Measurements from ENCODE around the gene TULP1.

The TULP1 gene

GRCh38 chr6:35512740-35513139, at the start of gene TULP1:
TSS of gene TULP1 (minus strand) at chr6:35512896. CDS start at chr6:35512858, 38 bp downstream.
- Histone ChIP-seq H3K9ac (ENCODE audit: low read length) (no peak within 1 kb of the TSS), H3K4me1 (ENCODE audit: control insufficient read depth, insufficient read depth, low read length) (no peaks in the 10 kb centered on the region), H3K4me3 (ENCODE audit: low read length) (no peak within 1 kb of the TSS), H3K27me3 (ENCODE audit: control insufficient read depth, insufficient read depth, low read length) (peaks cover 3% of the 10 kb centered on the region), H3K36me3 (ENCODE audit: control insufficient read depth, insufficient read depth, low read length) (no peaks in the 10 kb centered on the region), H3K27ac (ENCODE audit: low read depth, low read length) (no peak within 1 kb of the TSS)

DNA sequence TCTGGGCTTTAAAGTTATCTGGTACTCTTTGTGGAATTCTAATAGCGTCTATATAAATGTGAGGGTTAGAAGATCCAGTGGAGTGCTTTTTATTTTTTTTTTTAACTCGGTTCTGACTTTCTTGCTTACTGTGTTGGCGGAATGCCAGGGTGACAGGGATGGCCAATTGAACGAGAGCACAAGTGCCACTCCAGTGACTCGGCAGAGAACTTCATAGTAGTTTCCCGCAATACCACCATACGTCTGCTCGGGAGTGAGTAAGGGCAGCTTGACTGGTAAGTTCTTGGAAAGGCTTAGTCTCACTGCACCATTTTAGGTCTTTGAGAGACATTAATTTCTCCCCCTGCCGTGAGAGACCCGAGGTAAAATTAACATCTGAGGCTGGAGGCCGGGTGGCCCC, 49.4 kb upstream of the TULP1 start:
- no peaks in the 10 kb centered on the region for H3K27me3 ChIP-seq (ENCODE audit: control insufficient read depth, insufficient read depth, low read length)
- no peaks in the 10 kb centered on the region for H3K36me3 ChIP-seq (ENCODE audit: control insufficient read depth, insufficient read depth, low read length)
- no peak overlapping the region for H3K27ac ChIP-seq (ENCODE audit: low read depth, low read length)
- no peak overlapping the region for H3K9ac ChIP-seq (ENCODE audit: low read length)
- H3K4me3 ChIP-seq (ENCODE audit: low read length), result no peak overlapping the region
- H3K4me1 ChIP-seq (ENCODE audit: control insufficient read depth, insufficient read depth, low read length), result no peaks in the 10 kb centered on the region

DNA sequence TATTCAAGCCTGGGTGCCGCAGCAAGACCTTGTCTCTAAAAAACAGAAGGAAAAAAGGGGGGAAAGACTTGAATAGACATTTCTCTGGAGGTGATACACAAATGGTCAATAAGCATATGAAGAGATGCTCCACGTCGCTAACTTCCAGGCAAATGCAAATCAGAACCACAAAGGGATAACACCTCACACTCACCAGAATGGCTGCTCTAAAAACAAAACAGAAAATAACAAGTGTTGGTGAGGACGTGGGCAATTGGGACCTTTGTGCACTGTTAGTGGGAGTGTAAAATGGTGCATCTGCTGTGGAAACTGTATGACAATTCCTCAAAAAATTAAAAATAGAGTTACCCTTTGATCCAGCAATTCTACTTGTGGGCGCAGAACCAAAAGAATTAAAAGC, 48.4 kb upstream of the TULP1 start:
- H3K9ac ChIP-seq (ENCODE audit: low read length), result no peak overlapping the region
- no peak overlapping the region for H3K27ac ChIP-seq (ENCODE audit: low read depth, low read length)
- no peaks in the 10 kb centered on the region for H3K4me1 ChIP-seq (ENCODE audit: control insufficient read depth, insufficient read depth, low read length)
- no peaks in the 10 kb centered on the region for H3K27me3 ChIP-seq (ENCODE audit: control insufficient read depth, insufficient read depth, low read length)
- no peaks in the 10 kb centered on the region for H3K36me3 ChIP-seq (ENCODE audit: control insufficient read depth, insufficient read depth, low read length)
- H3K4me3 ChIP-seq (ENCODE audit: low read length), result no peak overlapping the region

- H3K9ac ChIP-seq (ENCODE audit: low read length), result no peak overlapping the region
- H3K36me3 ChIP-seq (ENCODE audit: control insufficient read depth, insufficient read depth, low read length), result no peaks in the 10 kb centered on the region
- no peaks in the 10 kb centered on the region for H3K4me1 ChIP-seq (ENCODE audit: control insufficient read depth, insufficient read depth, low read length)
- no peaks in the 10 kb centered on the region for H3K27me3 ChIP-seq (ENCODE audit: control insufficient read depth, insufficient read depth, low read length)
- no peak overlapping the region for H3K27ac ChIP-seq (ENCODE audit: low read depth, low read length)
- no peak overlapping the region for H3K4me3 ChIP-seq (ENCODE audit: low read length)
Measured at GRCh38 chr6:35558571-35558970, 45.9 kb upstream of the TULP1 start.

DNA sequence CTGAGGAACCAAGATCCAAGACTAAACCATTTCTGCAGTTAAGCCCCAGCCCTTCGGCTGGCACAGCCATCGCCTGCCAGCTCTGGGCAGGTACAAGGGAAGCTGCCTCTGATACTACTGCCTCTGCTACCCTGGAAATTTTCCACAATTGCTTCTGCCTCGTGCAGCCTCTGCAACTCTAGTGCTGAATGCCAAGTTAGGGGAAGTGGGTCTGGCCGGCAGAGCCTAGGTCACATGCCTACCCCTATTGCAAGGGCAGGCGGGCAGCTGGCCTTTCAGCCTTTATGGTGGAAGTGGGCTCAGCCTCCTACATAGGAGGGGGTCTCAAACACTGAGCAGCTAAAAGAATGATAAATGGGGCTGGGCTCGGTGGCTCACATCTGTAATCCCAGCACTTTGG, 44.5 kb upstream of the TULP1 start:
- Histone ChIP-seq H3K27me3 (ENCODE audit: control insufficient read depth, insufficient read depth, low read length) (no peaks in the 10 kb centered on the region), H3K27ac (ENCODE audit: low read depth, low read length) (no peak overlapping the region), H3K4me1 (ENCODE audit: control insufficient read depth, insufficient read depth, low read length) (no peaks in the 10 kb centered on the region), H3K9ac (ENCODE audit: low read length) (no peak overlapping the region), H3K4me3 (ENCODE audit: low read length) (no peak overlapping the region), H3K36me3 (ENCODE audit: control insufficient read depth, insufficient read depth, low read length) (no peaks in the 10 kb centered on the region)

- Histone ChIP-seq H3K9ac (ENCODE audit: low read length) (no peak overlapping the region), H3K4me1 (ENCODE audit: control insufficient read depth, insufficient read depth, low read length) (no peaks in the 10 kb centered on the region), H3K27ac (ENCODE audit: low read depth, low read length) (no peak overlapping the region), H3K27me3 (ENCODE audit: control insufficient read depth, insufficient read depth, low read length) (no peaks in the 10 kb centered on the region), H3K36me3 (ENCODE audit: control insufficient read depth, insufficient read depth, low read length) (no peaks in the 10 kb centered on the region), H3K4me3 (ENCODE audit: low read length) (no peak overlapping the region)
Measured at GRCh38 chr6:35554811-35555210, 42.1 kb upstream of the TULP1 start.

DNA sequence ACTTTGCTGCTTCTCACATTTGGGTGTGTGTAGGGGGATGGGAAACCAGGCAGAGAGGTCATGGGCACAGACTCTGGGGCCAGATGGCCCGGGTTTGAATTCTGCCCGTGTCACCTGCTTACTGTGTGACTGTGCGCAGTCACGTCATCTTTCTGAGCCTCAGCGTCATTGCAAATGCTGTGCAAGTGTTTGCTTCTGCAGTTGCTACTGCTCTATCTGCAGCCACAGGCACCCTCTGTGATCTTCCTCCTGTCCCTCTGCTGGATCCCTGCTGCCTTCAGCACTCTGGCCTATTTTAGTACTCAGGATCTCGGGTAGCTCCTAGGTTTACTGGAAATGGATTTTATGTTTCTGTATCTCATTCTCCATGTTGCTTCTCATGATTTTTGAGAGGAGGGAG, 40.6 kb upstream of the TULP1 start:
- Histone ChIP-seq H3K4me3 (ENCODE audit: low read length) (no peak overlapping the region), H3K36me3 (ENCODE audit: control insufficient read depth, insufficient read depth, low read length) (no peaks in the 10 kb centered on the region), H3K27ac (ENCODE audit: low read depth, low read length) (no peak overlapping the region), H3K4me1 (ENCODE audit: control insufficient read depth, insufficient read depth, low read length) (no peaks in the 10 kb centered on the region), H3K9ac (ENCODE audit: low read length) (no peak overlapping the region), H3K27me3 (ENCODE audit: control insufficient read depth, insufficient read depth, low read length) (no peaks in the 10 kb centered on the region)

- H3K4me3 ChIP-seq (ENCODE audit: low read length), result no peak overlapping the region
- H3K27ac ChIP-seq (ENCODE audit: low read depth, low read length), result no peak overlapping the region
- H3K27me3 ChIP-seq (ENCODE audit: control insufficient read depth, insufficient read depth, low read length), result no peaks in the 10 kb centered on the region
- H3K9ac ChIP-seq (ENCODE audit: low read length), result no peak overlapping the region
- H3K36me3 ChIP-seq (ENCODE audit: control insufficient read depth, insufficient read depth, low read length), result no peaks in the 10 kb centered on the region
- H3K4me1 ChIP-seq (ENCODE audit: control insufficient read depth, insufficient read depth, low read length), result no peaks in the 10 kb centered on the region
Measured at GRCh38 chr6:35552285-35552917, 39.7 kb upstream of the TULP1 start.

DNA sequence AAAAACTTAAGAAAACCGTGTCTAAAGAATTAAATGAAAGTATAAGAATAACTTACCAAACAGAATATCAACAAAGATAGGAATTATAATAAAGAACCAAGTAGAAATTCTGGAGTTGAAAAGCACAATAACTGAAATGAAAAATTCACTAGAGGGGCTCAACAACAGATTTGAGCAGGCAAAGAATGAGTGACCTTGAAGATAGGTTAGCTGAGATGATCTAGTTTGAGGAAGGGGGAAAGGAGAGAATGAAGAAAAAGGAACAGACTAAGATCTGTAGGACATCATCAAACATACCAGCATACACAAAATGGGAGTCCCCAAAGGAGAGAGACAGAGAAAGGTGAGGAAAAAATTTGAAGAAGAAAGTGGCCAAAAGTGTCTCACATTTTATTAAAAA, 37.7 kb upstream of the TULP1 start:
- Histone ChIP-seq H3K27me3 (ENCODE audit: control insufficient read depth, insufficient read depth, low read length) (no peaks in the 10 kb centered on the region), H3K4me1 (ENCODE audit: control insufficient read depth, insufficient read depth, low read length) (no peaks in the 10 kb centered on the region), H3K36me3 (ENCODE audit: control insufficient read depth, insufficient read depth, low read length) (no peaks in the 10 kb centered on the region), H3K9ac (ENCODE audit: low read length) (no peak overlapping the region), H3K4me3 (ENCODE audit: low read length) (no peak overlapping the region), H3K27ac (ENCODE audit: low read depth, low read length) (no peak overlapping the region)

GRCh38 chr6:35547676-35548075, 35.0 kb upstream of the TULP1 start:
- Histone ChIP-seq H3K27ac (ENCODE audit: low read depth, low read length) (no peak overlapping the region), H3K4me3 (ENCODE audit: low read length) (no peak overlapping the region), H3K9ac (ENCODE audit: low read length) (no peak overlapping the region), H3K4me1 (ENCODE audit: control insufficient read depth, insufficient read depth, low read length) (no peaks in the 10 kb centered on the region), H3K27me3 (ENCODE audit: control insufficient read depth, insufficient read depth, low read length) (no peaks in the 10 kb centered on the region), H3K36me3 (ENCODE audit: control insufficient read depth, insufficient read depth, low read length) (no peaks in the 10 kb centered on the region)

DNA sequence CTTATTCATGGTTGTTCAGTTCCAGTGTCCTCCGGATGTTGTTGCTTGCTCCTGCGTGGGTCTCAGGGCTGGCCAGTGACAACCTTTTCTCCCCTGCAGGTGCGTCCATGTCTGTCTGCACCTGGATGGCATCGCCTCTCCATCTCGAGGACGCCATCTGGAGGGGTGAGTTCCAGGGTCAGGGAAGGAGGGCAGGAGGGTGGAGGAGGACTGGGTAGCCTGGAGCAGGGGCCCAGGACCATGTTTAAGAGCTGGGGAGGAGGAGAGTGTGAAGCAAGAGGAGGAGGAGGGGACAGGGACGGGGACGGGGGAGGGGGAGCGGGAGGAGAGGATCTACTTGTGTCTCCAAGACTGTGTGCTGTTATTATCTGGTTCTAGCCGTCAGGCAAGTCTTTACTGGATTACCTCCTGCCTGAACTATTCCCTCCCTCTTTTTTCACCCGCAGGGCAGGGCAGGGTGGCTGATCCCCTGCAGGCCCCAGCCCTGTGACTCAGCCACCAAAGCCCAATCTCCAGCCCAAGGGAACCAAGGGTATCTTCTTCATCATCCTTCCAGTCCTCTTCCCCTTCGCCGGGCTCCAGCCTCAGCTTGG, 32.2 kb upstream of the TULP1 start:
- Histone ChIP-seq H3K27ac (ENCODE audit: low read depth, low read length) (no peak overlapping the region), H3K4me3 (ENCODE audit: low read length) (no peak overlapping the region), H3K4me1 (ENCODE audit: control insufficient read depth, insufficient read depth, low read length) (no peaks in the 10 kb centered on the region), H3K36me3 (ENCODE audit: control insufficient read depth, insufficient read depth, low read length) (no peaks in the 10 kb centered on the region), H3K9ac (ENCODE audit: low read length) (no peak overlapping the region), H3K27me3 (ENCODE audit: control insufficient read depth, insufficient read depth, low read length) (no peaks in the 10 kb centered on the region)

- no peaks in the 10 kb centered on the region for H3K36me3 ChIP-seq (ENCODE audit: control insufficient read depth, insufficient read depth, low read length)
- H3K9ac ChIP-seq (ENCODE audit: low read length), result no peak overlapping the region
- H3K27ac ChIP-seq (ENCODE audit: low read depth, low read length), result no peak overlapping the region
- no peak overlapping the region for H3K4me3 ChIP-seq (ENCODE audit: low read length)
- H3K27me3 ChIP-seq (ENCODE audit: control insufficient read depth, insufficient read depth, low read length), result no peaks in the 10 kb centered on the region
- no peaks in the 10 kb centered on the region for H3K4me1 ChIP-seq (ENCODE audit: control insufficient read depth, insufficient read depth, low read length)
Measured at GRCh38 chr6:35543459-35544193, 30.9 kb upstream of the TULP1 start.

DNA sequence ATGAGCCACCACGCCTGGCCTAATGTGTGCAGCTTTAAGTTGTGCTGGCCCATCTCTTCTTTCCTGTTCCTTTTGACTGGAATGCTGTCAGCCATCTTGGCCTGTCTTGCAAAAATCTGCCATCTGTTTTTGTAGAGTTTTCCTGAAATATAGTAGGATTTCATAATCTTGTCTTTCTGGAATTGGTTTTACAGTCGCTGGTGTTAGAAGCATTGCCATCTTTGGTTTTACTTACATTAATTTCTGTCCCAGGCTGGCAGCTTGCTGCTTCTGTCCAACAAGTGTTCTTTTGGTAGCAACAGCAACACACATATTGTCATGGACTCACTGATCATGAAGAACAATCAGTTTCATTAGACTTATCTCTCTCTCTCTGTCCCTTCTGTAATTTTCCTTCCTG, 29.1 kb upstream of the TULP1 start:
- Histone ChIP-seq H3K27me3 (ENCODE audit: control insufficient read depth, insufficient read depth, low read length) (no peaks in the 10 kb centered on the region), H3K9ac (ENCODE audit: low read length) (no peak overlapping the region), H3K4me3 (ENCODE audit: low read length) (no peak overlapping the region), H3K36me3 (ENCODE audit: control insufficient read depth, insufficient read depth, low read length) (no peaks in the 10 kb centered on the region), H3K4me1 (ENCODE audit: control insufficient read depth, insufficient read depth, low read length) (no peaks in the 10 kb centered on the region), H3K27ac (ENCODE audit: low read depth, low read length) (no peak overlapping the region)

All from rectal smooth muscle tissue (tissue), 1 donor.